Epithelial cell of prostate (primary cell): ENCODE results near the gene PACSIN3.

Source experiments
- DNase-seq: peaks from one replicate; pipeline ENCODE4 v3.0.0-alpha.2; 2011; ENCODE audit warnings: low read depth, low spot score
- H3K27ac ChIP-seq: fragments of 450-650 bp; 2 replicates; pipeline ENCODE4 v1.5.1; 2017; ENCODE audit warnings: mild to moderate bottlenecking

PACSIN3 gene

DNA sequence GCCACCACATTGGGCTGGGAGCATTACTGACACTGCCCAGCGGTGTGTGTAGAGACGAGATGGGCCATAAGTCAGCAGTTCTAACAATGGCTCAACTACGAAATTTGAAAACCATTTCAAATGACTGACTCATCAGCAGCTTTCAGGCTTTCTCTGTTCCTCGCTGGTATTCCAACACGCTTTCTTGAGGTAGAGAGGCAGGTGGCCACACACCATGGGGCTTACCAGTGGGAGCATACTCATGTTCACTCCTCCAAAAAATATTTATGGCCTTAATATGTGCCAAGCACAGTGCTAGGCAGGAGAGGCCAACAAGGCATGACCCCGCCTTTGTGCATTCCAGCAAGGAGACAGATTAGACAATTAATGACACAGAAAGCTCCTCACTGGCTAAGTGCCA, 29.9 kb downstream of the PACSIN3 start:
- no peak for DNase-seq

DNA sequence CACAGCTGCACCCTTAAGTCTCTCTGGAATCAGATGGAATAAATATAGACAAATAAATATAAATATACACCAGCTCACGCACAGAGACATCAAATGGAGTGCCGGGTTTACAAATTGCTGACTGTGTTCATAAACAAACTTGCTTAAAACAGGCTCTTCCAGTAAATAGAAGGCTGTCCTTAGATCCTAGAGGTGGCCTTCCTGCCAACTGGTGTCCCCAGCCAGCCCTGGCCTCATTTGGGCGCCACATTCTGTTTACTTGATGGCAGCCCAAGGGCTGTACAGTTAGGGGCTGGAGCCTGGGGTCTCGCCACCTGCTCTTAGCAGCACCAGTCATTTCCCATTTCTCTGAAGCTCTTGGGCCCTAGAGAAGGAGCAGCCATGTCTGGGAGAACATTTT, 30.4 kb downstream of the PACSIN3 start:
- no peak overlapping the region for H3K27ac ChIP-seq
- DNase-seq: no peak

More for the DNA sequence above, 29.9 kb downstream of the PACSIN3 start:
- no peak overlapping the region for H3K27ac ChIP-seq

DNA sequence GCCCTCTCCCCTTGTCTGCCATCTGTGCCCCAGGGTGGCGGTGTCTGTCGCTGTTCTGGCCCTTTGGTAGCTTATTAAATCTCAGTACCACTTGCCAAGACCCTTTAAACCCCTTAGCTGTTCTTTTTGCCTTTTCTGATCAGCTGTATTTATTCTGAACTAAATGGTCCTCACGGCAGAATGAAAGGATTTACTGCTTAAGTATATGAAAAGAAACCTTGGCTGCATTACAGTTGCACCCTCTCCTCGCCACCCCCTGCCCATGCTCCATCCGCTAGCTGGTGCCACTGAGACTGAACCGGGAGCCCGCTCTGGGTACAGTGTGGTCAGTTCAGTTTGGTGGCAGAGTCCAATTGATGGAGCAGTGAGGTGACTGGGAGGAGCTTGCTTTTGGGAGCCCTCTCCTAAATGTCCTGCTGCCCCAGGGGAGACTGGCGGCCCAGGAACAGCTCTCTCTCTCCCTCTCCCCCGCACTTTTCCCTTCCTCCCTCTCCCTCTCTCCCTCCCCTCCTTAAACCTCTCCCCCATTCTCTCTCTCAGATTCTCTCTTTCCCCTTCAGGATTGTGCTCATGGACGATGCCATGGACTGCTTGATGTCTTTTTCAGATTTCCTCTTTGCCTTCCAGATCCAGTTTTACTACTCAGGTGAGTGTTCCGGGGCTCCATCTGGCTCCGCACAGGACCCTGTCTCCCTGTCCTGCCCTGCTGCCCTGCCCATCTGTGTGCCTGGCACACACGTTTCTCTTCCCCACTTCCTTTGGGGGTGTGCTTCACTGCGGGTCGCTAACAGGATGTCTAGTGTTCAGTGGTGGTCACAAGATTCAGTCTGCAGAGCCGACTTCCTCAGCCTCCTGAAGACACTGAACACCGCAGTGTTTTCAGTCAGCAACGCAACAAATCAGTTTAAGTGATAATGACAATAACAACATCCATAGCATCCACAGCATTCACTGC, 31.3 kb downstream of the PACSIN3 start:
- no peak overlapping the region for H3K27ac ChIP-seq
- DNase-seq: no peak

DNA sequence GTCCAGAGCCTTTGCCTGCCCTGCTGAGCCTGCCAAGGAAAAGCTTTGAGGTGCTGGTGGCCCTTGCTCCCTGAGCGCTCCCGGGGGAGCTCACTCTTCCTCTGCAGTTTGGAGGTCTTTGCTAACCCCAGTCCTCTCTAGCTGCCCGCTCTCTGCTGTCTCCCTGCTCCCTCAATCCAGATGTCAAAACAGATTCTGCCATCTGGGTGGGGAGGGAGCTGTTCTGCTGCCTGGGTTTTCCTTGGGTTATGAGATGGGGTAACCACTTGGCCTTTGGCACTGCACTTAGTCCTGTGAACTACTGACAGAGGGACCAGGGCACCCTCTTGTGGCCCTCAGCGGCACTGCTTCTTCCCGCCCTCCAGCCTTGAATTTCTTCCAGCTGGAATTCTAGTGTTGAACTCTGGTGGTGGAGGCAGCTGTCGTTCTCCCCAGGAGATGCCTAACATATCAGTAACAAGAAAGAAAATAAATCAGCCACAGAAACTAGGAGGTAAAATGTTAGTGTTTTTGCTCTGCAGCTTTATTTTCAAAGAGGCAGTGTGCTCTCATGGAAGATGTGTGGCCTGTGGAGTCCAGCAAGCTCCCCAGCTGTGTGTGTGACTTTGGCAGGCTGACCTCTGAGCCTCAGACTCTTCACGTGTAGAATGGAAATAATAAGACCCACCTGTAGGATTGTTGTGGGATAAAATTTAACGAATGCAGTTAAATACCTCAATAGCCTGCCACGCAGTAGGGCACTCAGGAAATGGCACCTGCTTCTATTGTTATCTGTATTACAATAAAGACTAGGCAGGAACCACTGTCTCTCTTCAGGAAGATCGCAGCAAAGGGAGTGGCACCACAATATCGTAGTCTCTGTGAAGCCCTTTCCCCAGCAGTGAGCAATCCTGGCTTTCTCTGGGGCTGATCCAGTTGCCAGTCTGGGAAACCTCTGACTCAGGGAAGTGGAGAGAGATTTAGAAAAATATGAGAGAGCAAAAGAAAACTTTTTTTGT, 33.0 kb downstream of the PACSIN3 start:
- no peak for DNase-seq
- H3K27ac ChIP-seq: no peak overlapping the region

DNA sequence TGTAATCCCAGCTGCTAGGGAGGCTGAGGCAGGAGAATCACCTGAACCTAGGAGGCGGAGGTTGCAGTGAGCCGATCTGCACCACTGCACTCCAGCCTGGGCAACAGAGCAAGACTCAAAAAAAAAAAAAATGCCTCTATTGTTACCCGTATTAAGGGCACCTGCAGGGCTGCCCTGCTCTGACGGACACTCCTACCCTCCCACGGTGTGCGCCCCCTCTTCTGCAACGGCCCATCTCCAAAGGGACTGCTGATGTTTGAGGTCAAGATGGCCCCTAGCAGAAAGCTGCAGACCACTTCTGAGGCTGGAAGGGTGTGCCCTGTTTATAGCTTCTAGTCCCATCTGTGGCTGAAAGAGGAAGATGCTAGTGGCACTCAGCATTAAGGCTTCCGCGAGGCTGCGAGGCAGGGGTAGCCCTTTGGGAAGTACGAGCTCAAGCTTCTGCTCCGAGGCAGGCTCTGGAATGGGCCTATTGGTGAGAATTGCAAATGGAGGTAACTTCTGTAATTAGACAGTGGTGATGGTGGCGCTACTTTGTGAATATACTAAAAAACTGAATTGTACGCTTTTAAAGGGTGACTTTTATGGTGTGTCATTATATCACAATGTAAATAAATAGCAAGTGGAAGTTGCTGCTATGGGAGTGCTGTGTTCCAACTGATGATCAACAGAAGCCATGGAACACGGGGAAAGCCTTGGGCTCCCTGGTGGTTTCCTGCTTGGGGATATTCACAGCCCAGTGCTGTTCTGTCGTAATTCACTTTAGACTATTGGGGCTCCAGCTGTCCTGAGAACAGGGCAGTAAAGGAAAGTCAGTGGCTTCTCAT, 33.9 kb downstream of the PACSIN3 start:
- no peak overlapping the region for H3K27ac ChIP-seq
- DNase-seq: no peak

DNA sequence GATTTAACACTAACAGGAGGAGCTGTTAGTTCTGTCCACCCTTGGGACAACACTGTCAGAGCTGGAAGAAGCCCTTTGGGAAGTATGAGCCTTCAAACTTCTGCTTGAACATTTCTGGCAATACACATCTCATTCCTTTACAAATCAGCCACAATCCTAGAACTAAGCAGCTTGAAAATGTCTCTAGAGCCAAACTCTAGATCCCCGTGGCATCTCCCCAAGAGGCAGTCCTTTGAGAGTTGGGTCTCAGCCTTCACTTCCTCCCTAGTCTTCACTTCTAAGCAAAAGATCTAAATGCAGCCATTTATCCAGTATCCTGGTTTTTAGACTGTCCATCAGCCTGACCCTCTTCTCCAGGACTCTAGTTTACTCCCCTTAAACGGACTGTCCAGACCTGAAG, 36.5 kb downstream of the PACSIN3 start:
- no peak for DNase-seq
- H3K27ac ChIP-seq: no peak overlapping the region

DNA sequence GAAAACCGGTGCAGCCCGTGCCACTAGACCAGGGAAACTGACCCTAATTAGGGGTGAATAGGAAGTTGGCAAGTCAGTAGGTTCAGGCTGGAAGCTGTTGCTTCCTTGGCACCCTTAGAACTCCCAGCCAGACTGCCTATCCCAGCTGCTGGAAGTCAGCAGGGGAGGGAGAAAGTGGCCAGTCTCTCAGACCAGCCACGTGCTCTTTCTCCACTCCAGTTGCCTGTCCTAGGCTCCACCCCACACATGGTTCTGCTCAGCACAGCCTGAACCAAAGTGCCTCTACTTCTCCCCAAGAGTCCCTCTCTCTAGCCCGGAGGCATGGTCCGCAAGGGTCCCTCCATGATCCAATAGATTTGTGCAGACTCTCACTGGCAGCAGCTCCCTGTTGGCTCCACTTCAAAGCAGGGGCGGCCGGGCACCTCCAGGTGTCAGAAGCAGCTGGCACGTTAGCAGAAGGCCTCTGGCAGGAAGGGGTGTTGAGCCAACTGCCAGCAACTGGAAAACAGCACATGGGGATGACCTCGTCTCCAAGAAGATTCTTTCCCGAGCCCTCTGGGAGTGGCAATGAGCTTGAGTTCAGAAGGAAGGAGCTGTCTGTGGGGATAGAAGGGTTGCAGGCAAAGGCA, 37.2 kb downstream of the PACSIN3 start:
- no peak overlapping the region for H3K27ac ChIP-seq
- DNase-seq: no peak

DNA sequence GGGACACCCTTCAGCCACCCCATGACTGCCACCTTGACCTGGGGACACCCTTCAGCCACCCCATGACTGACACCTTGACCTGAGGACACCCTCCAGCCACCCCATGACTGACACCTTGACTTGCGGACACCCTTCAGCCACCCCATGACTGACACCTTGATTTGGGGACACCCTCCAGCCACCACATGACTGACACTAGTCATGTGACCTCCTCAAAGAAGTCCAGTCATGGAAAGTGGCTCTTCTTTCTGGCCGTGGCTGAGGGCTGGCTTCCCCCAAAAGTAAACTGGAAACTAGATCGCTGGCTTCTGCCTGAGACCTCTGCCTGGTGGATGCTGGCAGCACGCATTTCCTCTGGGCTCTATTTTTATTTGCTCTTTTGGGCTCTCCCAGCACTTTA, 38.0 kb downstream of the PACSIN3 start:
- H3K27ac ChIP-seq: no peak overlapping the region
- no peak for DNase-seq

DNA sequence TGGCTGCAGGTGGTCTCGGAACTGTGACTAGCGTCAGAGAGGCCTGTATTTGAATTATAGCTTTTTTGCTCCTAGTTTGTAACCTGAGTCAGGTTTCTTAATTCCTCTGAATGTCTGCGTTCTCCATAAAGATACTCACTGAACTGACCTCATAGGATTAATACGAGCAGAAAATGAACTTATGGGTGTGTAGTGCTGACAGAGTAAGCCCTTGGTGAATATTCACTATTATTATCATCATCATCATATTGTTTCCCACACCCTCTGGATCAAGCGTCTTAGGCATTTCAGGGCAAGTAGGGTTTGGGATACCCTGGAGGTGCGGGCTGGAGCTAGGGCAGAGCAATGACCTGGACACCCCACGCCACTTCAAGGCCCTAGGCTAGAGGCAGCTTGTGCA, 38.6 kb downstream of the PACSIN3 start:
- DNase-seq: no peak
- H3K27ac ChIP-seq: no peak overlapping the region

DNA sequence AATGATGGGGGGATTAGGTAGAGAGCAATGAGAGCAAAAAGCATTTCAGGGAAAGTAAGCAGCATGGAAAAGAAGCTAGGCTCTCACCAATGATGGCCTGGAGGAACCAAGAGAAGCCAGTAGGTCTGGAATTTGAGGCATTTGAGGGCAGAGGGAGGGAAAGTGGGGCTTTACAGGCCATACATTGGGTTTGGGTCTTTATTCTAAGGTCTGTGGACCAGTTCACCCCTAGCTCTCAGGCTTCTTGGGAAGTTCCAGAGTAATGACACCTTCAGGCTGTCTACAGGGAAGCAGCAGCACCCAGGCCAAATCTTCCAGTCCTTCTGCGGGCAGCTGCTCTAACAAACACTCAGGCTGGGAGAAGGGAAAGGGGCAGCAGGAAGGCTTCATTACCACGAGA, 39.0 kb downstream of the PACSIN3 start:
- DNase-seq: no peak
- no peak overlapping the region for H3K27ac ChIP-seq

DNA sequence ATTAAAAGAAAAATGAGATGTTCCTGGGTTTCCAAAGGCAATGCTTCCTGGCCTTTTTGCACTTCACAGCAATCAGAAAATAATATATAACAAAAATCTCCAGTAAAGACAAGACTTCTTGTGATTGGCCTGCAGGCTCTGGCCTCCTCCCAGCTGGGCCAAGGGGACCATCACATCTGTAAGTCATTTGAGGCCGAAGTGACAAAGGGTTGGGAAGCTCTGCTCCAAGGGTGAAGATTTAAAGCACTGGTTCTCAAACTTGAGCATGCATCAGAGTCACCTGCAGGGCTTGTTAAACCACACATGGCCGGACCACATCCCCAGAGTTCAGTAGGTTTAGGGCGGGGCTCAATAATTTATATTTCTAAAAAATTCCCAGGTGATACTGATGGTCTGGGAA, 41.7 kb downstream of the PACSIN3 start:
- DNase-seq: no peak
- no peak overlapping the region for H3K27ac ChIP-seq

DNA sequence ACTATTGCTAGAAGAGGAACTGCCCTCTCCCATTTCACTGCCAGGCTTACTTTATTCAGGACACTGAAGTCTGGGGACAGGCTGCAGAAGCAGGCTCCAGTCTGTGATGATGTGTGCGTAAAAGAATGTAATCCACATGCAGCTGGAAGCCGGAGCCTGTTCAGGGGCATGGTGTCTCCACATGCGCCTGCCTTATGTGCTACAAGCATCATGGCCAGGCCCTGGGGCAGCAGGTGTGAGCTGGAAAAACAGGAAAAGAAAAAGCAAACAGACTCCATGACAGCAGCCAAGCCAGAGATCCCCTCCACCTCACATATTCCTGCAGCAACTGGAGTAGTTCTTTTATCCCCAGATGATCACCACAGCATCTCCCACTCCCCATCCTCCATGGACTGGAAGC, 42.9 kb downstream of the PACSIN3 start:
- peak; percentile 57 for DNase-seq
- H3K27ac ChIP-seq: no peak overlapping the region

DNA sequence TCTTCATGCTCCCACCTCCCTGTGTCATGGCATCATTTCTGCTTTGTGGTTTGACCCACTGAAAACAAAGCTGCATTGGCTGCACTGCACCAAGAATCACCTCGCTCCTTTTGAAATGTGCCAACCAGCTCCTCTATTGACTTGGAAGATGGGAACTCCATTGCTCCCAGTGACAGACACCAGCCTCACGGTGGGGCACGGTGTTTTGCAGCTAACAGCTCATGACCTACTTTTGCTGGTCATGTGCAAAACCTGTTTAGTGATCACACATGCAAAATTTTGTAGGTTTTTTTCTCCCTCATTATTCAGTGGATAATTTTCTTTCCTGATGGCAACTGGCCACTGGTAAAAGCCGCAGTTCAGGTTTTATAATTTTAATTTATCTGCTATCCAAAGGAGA, 46.4 kb downstream of the PACSIN3 start:
- no peak overlapping the region for H3K27ac ChIP-seq
- no peak for DNase-seq

DNA sequence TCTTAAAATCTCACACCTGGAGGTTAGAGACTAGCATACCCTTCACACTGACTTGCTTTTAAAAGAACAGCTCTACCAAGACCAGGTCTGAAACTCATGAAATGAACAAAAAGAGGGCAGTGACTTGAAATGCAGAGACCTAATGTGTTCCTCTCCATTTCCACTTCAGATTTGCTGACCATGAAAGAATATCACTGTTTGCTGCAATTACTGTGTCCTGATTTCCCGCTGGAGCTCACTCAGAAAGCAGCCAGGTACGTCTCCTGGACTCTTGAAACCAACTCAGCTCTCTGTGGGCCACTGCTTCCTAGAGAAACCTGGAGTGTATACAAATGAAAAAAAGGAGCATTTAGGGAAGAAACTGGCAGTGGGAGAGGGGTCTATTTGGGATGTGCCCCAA, 48.8 kb downstream of the PACSIN3 start:
- no peak overlapping the region for H3K27ac ChIP-seq

DNA sequence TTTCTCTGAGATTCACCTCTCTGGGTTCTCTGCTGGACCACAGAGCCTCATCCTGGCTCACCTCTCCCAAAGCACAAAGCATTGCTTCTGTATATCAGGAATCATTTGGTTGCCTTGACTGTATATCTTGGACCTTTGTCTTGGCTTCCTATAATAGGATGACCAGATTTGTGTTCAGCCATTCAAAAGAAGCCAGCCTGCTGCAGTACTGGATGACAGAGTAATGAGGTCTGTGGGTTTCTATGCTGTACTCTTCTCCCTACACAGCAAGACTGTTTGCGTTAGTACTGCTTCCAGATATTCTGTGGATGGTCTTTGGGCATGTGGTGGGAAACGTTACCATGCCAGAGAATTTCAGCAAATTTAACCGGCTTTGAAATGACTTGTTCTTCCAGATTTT, 49.3 kb downstream of the PACSIN3 start:
- DNase-seq: no peak
- H3K27ac ChIP-seq: no peak overlapping the region

More for the DNA sequence above, 48.8 kb downstream of the PACSIN3 start:
- DNase-seq: no peak

DNA sequence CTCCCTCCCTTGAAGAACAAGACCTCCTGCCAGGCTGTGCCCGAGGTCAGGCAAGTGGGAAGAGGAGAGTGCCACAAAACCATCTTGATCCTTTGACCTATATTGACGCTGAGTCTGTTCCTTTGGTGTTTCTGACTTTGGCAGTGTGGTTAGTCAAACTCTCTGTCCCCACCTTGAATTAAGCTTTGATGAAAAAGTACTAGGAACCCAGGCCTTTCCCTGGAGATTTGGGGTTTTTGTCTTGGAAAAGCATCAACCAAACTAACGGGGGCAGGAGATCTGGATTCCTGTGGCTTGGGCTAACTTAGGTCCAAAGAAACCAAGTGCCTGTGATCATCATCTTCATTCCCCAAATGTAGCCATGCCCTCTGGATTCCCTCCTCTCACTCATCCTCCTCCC, 49.9 kb downstream of the PACSIN3 start:
- DNase-seq: no peak
- H3K27ac ChIP-seq: no peak overlapping the region

DNA sequence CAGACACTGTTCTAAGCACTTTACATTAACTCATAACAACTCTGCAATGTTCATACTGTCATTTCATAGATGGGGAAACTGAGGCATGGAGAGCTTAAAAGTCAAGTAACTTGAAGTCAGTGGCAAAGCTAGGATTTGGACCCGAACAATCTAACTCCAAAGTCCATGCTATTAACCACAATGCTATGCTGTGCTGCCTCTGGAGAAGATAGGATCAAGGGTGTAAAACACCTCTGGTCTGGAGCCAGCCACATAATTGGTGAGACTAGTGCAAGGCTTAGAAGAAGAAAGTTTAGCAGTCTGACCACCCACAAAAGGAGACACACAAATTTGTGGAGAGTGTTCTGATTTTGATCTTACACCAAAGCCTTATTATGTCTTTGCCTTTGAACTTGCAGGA, 53.3 kb downstream of the PACSIN3 start:
- DNase-seq: no peak

DNA sequence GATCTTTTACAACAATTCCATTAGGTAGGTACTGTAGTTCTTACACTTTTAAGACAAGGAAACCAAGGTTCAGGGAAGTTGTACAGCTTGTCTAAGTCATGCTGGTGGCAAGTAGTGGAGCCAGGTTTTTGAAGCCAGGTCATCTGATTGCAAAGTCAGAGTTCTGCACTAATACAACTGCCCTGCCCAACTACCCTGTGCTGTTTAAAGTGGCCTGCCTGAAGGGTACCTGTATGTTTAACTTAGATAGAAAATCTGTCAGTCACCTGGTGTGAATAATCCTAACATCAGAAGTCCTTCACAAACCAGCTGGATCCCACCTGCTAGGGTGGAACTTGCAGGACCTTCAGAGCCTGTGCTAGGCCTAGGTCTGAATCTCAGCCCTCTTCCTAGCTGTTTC, 53.7 kb downstream of the PACSIN3 start:
- no peak overlapping the region for H3K27ac ChIP-seq
- DNase-seq: no peak

More for the DNA sequence above, 53.3 kb downstream of the PACSIN3 start:
- no peak overlapping the region for H3K27ac ChIP-seq

DNA sequence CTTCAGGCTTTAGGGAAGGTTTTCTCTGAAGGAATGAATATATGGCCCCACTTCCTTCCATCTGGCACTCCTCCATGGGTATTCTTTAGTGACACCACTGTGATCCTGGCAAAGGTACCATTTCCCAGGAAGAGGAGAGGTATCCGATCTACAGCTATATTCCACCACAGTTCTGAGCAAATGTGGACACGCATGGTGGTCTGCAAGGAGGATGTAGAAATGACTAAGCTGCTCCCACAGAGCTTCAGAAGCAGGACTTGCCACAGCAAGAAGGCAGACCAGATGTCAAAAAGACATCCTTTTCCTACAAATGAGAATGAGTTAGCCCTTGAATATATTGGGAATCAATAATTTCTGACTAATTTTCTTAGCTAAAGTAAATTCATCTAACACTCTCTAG, 55.1 kb downstream of the PACSIN3 start:
- no peak overlapping the region for H3K27ac ChIP-seq
- no peak for DNase-seq

DNA sequence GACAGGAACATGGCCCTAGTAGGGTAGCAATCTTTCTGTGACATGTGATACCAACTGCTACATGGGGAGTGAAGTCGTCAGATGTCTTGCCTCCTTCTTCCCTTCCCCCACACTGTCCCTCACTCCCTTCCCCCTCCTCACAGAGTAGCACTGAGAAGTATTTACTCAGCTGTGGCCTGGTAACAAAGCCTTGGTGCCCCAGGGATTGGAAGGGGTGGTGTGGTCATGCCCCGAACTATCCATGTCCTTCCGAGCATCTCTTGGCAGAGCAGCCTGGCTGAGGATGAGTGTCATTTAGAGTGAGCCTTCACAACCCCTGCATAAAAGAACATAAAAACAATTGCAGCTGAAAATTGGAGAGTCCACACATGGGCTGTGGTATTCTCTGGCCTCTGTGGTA, 55.7 kb downstream of the PACSIN3 start:
- DNase-seq: no peak
- no peak overlapping the region for H3K27ac ChIP-seq
